ENCODE results near the gene IFT20. TPM values are rescaled to one million over a fixed set of nuclear protein-coding genes. Genes with fewer than 3 reads are reported as not detected.

The IFT20 gene
- total and polyA plus RNA-seq, 10 of the 15 experiments (the other 5 are each of a cell fraction or from before 2014, with no cell fraction given): 9.4 to 38.2 (median 19.1) TPM

DNA sequence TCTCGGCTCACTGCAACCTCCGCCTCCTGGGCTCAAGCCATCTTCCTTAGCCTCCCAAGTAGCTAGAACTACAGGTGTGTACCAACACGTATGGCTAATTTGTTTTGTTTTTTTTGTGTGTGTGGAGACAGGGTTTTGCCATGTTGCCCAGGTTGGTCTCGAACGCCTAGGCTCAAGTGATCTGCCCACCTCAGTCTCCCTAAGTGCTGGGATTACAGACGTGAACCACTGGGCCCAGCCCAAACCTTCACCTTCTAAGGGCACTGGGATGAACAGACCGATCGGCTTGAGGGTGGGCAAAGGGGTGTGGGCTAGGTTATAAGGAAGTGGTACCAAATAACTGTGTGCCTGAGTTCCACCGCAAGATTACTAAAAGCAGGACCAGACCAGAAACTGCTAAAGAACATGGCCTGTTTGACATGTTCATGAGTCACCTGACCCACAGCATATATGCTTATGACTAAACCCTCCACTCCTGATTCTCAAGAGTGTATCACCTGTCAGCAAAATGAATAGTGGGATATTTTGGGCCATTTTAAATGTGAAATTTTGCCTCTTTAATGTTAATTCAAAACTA lies 8.2 kb downstream of the IFT20 start (continued):
- TF ChIP-seq PAX5 (IDR thresholded peaks at IDR 0.05; ENCODE audit: borderline replicate concordance, low read depth, low read length) (0 out of 2 replicates have a peak, but pooled peaks have one; percentile 35), BHLHE40 (IDR thresholded peaks at IDR 0.05; ENCODE audit: borderline replicate concordance in 1 of 2, low read depth in 2 of 2, low read length in 1 of 2) (peak; percentile 49 to 74; a peak in 2 of 4 replicates), RAD51 (IDR thresholded peaks at IDR 0.05) (peak; percentile 77), IKZF2 (IDR thresholded peaks at IDR 0.05) (peak in 1 of 2 experiments; percentile 26; a peak in 1 of 4 replicates), ESRRA (IDR thresholded peaks at IDR 0.05; ENCODE audit: low read length) (no peak), JUNB (IDR thresholded peaks at IDR 0.05) (peak; percentile 83), ATF7 (IDR thresholded peaks at IDR 0.05; ENCODE audit: low read depth) (0 out of 2 replicates have a peak, but pooled peaks have one; percentile 37), IKZF1 (conservative IDR thresholded peaks at IDR 0.05) (no peak), MTA2 (IDR thresholded peaks at IDR 0.05; ENCODE audit: low read depth) (peak; percentile 40; the same call in 1 of the 2 replicates), CREM (IDR thresholded peaks at IDR 0.05; ENCODE audit: low read depth) (peak; percentile 50; the same call in 1 of the 2 replicates), YY1 (IDR thresholded peaks at IDR 0.05; ENCODE audit: low read depth, low read length) (no peak), RUNX3 (IDR thresholded peaks at IDR 0.05; ENCODE audit: low read length) (peak; percentile 89), ZNF274 (IDR thresholded peaks at IDR 0.05; ENCODE audit: insufficient read depth, insufficient read length) (no peak), DPF2 (IDR thresholded peaks at IDR 0.05) (peak; percentile 41)
- TF ChIP-seq, protein P1, sequence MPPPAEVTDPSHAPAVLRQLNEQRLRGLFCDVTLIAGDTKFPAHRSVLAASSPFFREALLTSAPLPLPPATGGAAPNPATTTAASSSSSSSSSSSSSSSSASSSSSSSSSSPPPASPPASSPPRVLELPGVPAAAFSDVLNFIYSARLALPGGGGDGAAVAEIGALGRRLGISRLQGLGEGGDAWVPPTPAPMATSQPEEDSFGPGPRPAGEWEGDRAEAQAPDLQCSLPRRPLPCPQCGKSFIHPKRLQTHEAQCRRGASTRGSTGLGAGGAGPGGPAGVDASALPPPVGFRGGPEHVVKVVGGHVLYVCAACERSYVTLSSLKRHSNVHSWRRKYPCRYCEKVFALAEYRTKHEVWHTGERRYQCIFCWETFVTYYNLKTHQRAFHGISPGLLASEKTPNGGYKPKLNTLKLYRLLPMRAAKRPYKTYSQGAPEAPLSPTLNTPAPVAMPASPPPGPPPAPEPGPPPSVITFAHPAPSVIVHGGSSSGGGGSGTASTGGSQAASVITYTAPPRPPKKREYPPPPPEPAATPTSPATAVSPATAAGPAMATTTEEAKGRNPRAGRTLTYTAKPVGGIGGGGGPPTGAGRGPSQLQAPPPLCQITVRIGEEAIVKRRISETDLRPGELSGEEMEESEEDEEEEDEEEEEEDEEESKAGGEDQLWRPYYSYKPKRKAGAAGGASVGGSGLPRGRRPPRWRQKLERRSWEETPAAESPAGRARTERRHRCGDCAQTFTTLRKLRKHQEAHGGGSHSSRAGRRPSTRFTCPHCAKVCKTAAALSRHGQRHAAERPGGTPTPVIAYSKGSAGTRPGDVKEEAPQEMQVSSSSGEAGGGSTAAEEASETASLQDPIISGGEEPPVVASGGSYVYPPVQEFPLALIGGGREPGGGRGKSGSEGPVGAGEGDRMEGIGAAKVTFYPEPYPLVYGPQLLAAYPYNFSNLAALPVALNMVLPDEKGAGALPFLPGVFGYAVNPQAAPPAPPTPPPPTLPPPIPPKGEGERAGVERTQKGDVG (CRISPR knock-in tag; IDR thresholded peaks at IDR 0.05): no peak
- TF ChIP-seq, protein P2, sequence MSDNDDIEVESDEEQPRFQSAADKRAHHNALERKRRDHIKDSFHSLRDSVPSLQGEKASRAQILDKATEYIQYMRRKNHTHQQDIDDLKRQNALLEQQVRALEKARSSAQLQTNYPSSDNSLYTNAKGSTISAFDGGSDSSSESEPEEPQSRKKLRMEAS (IDR thresholded peaks at IDR 0.05; ENCODE audit: low read depth, low read length): no peak
- TF ChIP-seq, protein P3, sequence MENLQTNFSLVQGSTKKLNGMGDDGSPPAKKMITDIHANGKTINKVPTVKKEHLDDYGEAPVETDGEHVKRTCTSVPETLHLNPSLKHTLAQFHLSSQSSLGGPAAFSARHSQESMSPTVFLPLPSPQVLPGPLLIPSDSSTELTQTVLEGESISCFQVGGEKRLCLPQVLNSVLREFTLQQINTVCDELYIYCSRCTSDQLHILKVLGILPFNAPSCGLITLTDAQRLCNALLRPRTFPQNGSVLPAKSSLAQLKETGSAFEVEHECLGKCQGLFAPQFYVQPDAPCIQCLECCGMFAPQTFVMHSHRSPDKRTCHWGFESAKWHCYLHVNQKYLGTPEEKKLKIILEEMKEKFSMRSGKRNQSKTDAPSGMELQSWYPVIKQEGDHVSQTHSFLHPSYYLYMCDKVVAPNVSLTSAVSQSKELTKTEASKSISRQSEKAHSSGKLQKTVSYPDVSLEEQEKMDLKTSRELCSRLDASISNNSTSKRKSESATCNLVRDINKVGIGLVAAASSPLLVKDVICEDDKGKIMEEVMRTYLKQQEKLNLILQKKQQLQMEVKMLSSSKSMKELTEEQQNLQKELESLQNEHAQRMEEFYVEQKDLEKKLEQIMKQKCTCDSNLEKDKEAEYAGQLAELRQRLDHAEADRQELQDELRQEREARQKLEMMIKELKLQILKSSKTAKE (IDR thresholded peaks at IDR 0.05; ENCODE audit: low read depth, poor library complexity, severe bottlenecking): peak; percentile 73
- TF ChIP-seq, protein P4, sequence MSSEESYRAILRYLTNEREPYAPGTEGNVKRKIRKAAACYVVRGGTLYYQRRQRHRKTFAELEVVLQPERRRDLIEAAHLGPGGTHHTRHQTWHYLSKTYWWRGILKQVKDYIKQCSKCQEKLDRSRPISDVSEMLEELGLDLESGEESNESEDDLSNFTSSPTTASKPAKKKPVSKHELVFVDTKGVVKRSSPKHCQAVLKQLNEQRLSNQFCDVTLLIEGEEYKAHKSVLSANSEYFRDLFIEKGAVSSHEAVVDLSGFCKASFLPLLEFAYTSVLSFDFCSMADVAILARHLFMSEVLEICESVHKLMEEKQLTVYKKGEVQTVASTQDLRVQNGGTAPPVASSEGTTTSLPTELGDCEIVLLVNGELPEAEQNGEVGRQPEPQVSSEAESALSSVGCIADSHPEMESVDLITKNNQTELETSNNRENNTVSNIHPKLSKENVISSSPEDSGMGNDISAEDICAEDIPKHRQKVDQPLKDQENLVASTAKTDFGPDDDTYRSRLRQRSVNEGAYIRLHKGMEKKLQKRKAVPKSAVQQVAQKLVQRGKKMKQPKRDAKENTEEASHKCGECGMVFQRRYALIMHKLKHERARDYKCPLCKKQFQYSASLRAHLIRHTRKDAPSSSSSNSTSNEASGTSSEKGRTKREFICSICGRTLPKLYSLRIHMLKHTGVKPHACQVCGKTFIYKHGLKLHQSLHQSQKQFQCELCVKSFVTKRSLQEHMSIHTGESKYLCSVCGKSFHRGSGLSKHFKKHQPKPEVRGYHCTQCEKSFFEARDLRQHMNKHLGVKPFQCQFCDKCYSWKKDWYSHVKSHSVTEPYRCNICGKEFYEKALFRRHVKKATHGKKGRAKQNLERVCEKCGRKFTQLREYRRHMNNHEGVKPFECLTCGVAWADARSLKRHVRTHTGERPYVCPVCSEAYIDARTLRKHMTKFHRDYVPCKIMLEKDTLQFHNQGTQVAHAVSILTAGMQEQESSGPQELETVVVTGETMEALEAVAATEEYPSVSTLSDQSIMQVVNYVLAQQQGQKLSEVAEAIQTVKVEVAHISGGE (CRISPR knock-in tag; IDR thresholded peaks at IDR 0.05): no peak
- TF ChIP-seq, protein P5, sequence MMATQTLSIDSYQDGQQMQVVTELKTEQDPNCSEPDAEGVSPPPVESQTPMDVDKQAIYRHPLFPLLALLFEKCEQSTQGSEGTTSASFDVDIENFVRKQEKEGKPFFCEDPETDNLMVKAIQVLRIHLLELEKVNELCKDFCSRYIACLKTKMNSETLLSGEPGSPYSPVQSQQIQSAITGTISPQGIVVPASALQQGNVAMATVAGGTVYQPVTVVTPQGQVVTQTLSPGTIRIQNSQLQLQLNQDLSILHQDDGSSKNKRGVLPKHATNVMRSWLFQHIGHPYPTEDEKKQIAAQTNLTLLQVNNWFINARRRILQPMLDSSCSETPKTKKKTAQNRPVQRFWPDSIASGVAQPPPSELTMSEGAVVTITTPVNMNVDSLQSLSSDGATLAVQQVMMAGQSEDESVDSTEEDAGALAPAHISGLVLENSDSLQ (IDR thresholded peaks at IDR 0.05): peak; percentile 57; the same call in 1 of the 2 replicates
- TF ChIP-seq, protein P6, sequence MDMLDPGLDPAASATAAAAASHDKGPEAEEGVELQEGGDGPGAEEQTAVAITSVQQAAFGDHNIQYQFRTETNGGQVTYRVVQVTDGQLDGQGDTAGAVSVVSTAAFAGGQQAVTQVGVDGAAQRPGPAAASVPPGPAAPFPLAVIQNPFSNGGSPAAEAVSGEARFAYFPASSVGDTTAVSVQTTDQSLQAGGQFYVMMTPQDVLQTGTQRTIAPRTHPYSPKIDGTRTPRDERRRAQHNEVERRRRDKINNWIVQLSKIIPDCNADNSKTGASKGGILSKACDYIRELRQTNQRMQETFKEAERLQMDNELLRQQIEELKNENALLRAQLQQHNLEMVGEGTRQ (IDR thresholded peaks at IDR 0.05; ENCODE audit: borderline replicate concordance, low read depth, low read length): peak; percentile 9; the same call in 1 of the 2 replicates
